ENCODE measurements around the gene ABTB1.
A peak's percentile ranks its signal among the peaks of the same experiment; 100 is the strongest.

Gene ABTB1

DNA sequence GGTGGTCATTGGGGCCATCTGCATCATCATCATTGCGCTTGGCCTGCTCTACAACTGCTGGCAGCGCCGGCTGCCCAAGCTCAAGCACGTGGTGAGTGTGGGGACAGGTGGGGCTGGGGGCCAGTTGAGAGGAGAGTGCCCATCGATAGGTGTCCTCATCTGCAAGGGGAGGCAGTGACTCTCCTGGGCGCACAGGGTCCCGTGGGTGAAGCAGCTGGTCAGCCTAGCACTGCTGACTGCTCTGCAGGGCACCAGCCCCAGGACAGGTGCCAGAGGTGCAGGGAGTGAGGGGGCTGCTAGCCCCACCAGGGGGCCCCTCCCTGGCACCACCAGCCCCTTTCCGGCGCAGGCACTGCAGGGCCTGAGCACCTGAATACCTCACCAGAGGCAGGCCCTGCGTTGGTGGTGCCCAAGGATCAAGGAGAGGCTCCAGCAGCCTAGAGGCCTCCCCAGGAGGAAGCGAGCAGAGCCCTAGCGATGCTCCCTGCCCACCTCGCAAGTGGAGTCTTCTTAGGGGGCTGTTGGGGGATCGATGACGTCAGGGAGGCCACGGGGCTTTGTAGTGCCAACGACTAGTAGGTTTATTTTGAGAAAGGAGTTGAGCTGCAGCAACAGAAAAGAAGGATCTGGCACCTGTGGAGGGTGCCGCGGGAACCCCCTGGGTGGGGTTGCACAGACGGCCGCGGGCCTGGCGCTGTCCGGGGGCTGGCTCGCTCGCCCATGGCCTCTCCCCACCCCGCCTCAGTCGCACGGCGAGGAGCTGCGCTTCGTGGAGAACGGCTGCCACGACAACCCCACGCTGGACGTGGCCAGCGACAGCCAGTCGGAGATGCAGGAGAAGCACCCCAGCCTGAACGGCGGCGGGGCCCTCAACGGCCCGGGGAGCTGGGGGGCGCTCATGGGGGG, 976 bp upstream of the ABTB1 start:
- Mint-ChIP-seq H3K27ac (peak overlapping the region; percentile 97), H3K4me3 (peak overlapping the region; percentile 92), H3K36me3 (peaks cover 6% of the 10 kb centered on the region), H3K9me3 (no peaks in the 10 kb centered on the region), H3K4me1 (peaks cover 31% of the 10 kb centered on the region), H3K27me3 (peaks cover 7% of the 10 kb centered on the region)
- CTCF ChIA-PET: interaction anchor here (0.8 to 1.7 kb wide), 3 partner anchors 21 to 97 kb away, joined by 3 to 4 read pairs (median 3); no protein-coding TSS in a partner anchor
- peak; percentile 57 for DNase-seq

DNA sequence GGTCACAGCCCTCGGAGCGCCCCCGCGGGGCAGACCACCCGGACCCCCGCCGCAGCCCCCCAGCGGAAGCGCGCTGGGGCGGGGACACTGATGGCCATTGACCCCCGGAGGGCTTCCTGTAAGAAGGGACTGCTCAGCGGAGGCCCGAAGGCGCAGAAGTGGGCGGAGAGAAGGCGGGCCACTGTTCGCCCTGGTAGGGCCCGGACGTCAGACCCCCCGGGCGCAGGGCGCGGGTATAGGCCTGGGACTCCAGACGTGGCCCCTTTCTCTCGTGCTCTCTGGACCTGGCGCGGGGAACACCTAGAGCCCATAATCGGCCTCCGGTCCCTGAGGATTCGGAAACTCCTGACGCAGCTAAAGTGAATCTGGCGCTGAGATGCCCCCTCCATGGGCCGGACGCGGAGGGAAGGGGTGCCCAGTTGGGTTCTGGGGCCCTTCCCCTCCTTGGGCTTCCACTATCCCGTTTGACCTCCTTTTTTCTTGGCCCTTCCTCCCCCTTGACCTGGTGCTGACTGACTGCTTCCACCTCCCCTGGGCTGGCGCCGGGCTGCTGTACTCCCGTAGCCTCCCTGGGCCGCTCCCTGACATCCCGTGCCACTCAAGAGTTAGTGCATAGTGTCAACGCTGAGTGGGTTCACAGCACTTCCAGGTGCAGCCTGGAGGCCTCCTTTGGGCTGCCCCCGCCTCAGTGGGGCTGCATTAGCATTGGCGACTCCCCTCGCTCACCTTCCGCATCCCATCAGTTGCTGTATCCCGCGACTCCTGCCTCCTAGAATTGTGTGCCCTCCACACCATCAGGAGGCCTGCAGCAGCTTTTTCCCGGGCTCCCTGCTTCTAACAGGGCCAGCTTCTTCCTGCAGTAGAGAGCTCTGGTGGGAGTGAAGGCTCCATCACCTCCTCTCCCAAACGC, 694 bp downstream of the ABTB1 start:
- Mint-ChIP-seq H3K27me3 (no peaks in the 10 kb centered on the region), H3K36me3 (peaks cover 6% of the 10 kb centered on the region), H3K27ac (peak overlapping the region; percentile 89), H3K4me1 (peaks cover 31% of the 10 kb centered on the region), H3K4me3 (peak overlapping the region; percentile 86), H3K9me3 (no peaks in the 10 kb centered on the region)
- CTCF ChIA-PET: interaction anchor here (1.7 kb wide), 1 partner anchor 21 kb away, joined by 4 read pairs; no protein-coding TSS in a partner anchor
- peak; percentile 80 for DNase-seq

DNA sequence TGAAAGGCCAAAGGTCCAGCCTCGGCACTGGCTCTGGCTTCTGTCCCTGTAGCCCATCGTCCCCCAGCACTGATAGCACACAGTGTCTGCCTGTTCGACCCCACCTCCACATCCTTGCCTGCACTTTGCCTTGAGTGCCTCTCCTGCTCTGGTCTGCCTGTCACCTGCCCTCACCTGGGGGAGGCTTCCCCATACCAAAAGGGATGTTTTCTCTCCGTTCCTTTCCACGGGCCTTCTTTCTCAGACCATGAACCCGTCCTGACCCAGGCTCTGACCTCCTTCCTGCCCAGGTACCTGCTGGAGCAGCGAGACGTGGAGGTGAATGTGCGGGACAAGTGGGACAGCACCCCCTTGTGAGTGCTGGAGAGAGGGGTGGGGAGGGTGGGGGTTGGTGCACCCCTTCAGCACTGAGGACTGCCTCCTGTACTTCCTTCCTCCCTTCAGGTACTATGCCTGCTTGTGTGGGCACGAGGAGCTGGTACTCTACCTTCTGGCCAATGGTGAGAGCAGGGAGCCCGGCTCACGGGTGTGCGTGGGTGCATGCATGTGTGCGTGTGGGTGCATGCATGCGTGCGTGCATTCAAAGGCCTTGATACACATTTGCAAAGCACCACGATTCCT, 1.5 kb downstream of the ABTB1 start:
- peak overlapping the region; percentile 86 for H3K4me3 Mint-ChIP-seq
- H3K27ac Mint-ChIP-seq: peak overlapping the region; percentile 89

DNA sequence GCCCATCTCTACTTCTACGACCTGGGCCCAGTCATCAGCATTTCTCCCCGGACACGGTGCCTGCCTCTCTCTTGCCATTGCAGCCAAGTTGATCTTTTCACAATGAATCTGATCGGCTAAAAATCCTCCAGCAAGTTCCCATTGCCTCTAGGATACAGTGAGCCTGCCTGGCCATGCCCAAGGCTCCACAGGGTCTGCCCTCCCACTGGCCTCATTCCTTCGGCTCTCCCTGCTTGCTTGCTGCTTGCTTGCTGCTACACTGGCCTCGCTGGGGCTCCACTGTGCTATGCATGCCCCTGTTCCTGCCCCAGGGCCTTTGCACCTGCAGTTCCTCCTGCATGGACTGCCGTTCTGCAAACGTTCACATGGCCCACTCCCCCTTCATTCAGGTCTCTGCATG, 2.0 kb downstream of the ABTB1 start:
- CTCF ChIA-PET: no interaction called here
- Mint-ChIP-seq H3K4me1 (peaks cover 31% of the 10 kb centered on the region), H3K9me3 (no peaks in the 10 kb centered on the region), H3K27ac (peak overlapping the region; percentile 64), H3K4me3 (peak overlapping the region; percentile 86), H3K27me3 (no peaks in the 10 kb centered on the region), H3K36me3 (peaks cover 8% of the 10 kb centered on the region)
- no peak for DNase-seq

More for the DNA sequence above, 1.5 kb downstream of the ABTB1 start:
- Mint-ChIP-seq H3K27me3 (no peaks in the 10 kb centered on the region), H3K9me3 (no peaks in the 10 kb centered on the region), H3K4me1 (peaks cover 31% of the 10 kb centered on the region), H3K36me3 (peaks cover 8% of the 10 kb centered on the region)
- DNase-seq: no peak
- CTCF ChIA-PET: no interaction called here

DNA sequence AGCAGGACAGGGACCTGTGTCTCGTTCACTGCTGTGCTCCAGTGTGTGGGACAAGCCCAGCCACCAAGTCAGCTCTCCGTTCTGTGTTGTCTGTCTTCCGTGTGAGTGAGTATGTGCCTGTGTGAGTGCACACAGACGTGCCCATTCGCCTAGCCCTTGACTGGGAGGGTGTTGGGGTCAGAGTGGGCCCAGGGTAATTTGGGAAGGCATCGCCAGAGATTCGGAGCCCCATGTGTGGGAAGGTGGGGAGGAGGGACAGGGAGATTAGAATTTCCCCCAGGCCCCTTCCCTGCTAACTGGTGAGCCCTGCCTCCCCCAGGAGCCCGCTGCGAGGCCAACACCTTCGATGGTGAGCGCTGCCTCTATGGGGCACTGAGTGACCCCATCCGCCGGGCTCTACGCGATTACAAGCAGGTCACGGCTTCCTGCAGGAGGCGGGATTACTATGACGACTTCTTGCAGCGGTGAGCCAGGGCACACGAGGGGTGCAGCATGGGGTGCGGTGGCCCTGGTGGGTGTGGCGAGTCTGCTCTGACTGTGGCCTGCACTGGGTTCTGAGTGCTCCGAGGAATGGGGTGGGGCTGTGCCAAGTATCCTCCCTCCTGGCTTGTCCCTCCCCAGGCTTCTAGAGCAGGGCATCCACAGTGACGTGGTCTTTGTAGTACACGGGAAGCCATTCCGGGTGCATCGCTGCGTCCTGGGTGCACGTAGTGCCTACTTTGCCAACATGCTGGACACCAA, 3.1 kb downstream of the ABTB1 start:
- Mint-ChIP-seq H3K27me3 (no peaks in the 10 kb centered on the region), H3K4me3 (no peak overlapping the region), H3K4me1 (peaks cover 31% of the 10 kb centered on the region), H3K36me3 (peaks cover 8% of the 10 kb centered on the region), H3K9me3 (no peaks in the 10 kb centered on the region), H3K27ac (no peak overlapping the region)
- CTCF ChIA-PET: no interaction called here
- DNase-seq: no peak

DNA sequence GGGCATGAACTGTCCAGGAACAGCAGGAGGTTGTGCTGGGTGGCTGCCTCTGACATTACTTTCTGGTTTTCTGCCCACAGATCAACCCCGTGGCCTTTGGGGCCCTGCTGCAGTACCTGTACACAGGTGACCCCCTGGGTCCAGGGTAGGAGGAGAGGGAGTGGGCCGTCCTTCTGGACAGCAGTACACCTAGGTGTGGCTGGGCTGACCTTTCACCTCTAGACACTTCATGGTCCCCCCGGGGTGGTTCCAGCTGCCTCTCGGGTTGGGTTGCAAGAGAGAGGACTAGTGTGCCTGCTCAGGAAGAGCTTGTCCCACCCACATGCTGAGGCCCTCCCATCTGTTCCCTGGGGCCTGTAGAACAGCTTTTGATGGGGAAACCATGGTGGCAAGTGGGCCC, 3.7 kb downstream of the ABTB1 start:
- Mint-ChIP-seq H3K4me3 (no peak overlapping the region), H3K4me1 (peaks cover 27% of the 10 kb centered on the region), H3K27ac (no peak overlapping the region), H3K36me3 (peaks cover 8% of the 10 kb centered on the region), H3K27me3 (no peaks in the 10 kb centered on the region), H3K9me3 (no peaks in the 10 kb centered on the region)
- DNase-seq: no peak
- CTCF ChIA-PET: interaction anchor here (0.6 kb wide), 1 partner anchor 18 kb away, joined by 3 read pairs; no protein-coding TSS in a partner anchor

DNA sequence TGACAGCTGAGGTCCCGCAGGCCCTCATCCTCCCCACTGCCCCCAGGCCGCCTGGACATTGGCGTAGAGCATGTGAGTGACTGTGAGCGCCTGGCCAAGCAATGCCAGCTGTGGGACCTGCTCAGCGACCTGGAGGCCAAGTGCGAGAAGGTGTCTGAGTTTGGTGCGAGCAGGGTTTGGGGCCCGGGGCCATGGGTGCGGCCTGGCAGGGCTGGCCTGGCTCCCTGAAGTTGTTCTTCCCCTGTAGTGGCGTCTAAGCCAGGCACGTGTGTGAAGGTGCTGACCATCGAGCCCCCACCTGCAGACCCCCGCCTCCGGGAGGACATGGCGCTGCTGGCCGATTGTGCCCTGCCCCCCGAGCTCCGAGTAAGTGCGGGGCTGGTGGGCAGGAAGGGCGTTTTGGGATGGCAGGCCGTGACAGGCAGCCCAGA, 4.2 kb downstream of the ABTB1 start:
- Mint-ChIP-seq H3K27ac (no peak overlapping the region), H3K4me3 (no peak overlapping the region), H3K36me3 (peaks cover 6% of the 10 kb centered on the region), H3K27me3 (no peaks in the 10 kb centered on the region), H3K4me1 (peaks cover 25% of the 10 kb centered on the region), H3K9me3 (no peaks in the 10 kb centered on the region)
- no peak for DNase-seq
- CTCF ChIA-PET: interaction anchor here (0.6 kb wide), 1 partner anchor 17 kb away, joined by 3 read pairs; no protein-coding TSS in a partner anchor

DNA sequence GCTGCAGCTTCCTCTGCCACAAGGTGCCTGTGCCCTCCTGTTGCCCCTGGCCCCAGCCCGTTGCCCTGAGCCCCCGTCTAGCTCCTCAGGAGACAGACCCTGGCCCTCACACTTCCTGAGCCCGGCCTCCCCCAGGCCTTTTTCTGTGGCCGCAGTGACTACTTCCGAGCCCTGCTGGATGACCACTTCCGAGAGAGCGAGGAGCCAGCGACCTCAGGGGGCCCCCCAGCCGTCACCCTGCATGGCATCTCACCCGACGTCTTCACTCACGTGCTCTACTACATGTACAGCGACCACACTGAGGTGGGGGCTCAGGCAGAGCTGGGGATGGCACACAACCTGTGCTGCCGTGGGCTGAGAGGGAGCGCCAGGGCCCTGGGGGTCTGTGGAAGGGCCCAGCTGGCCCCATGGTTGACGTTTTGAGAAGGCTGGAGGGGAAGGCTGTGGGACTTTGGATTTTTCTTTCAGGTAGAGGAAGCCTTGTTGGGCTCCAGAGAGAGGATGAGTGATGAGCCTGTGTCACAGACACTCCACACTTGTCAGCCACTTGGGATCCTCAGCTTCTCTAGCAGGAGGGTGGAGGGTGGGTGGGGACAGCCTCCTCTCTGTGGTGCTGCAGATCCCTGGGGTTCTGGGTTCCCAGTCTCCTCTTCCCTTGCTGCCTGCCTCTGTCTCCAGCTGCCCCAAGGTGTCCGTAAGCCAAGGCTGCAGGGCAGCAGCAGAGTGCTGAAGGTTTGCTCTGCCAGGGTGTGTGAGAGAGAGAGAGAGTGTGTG, 5.0 kb downstream of the ABTB1 start:
- no peak for DNase-seq
- no peaks in the 10 kb centered on the region for H3K9me3 Mint-ChIP-seq
- no peaks in the 10 kb centered on the region for H3K27me3 Mint-ChIP-seq
- H3K36me3 Mint-ChIP-seq: peaks cover 6% of the 10 kb centered on the region
- no peak overlapping the region for H3K4me3 Mint-ChIP-seq
- H3K4me1 Mint-ChIP-seq: peaks cover 25% of the 10 kb centered on the region
- CTCF ChIA-PET: no interaction called here
- no peak overlapping the region for H3K27ac Mint-ChIP-seq

DNA sequence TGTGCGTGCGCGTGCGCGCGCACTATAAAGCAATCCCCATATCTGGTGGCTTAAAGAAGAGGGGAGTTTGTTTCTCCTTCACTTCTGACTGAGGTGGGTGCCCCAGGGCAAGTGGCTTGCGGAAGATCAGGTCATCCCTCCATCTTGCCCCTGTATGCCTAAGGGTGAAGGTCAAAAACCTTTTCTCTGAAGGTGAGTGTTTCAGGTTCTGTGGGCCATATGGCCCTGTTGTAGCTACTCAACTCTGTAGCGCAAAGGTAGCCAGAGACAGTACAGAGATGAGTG, 5.5 kb downstream of the ABTB1 start:
- Mint-ChIP-seq H3K27ac (no peak overlapping the region), H3K36me3 (peaks cover 6% of the 10 kb centered on the region), H3K4me1 (peaks cover 25% of the 10 kb centered on the region), H3K27me3 (no peaks in the 10 kb centered on the region), H3K4me3 (no peak overlapping the region), H3K9me3 (no peaks in the 10 kb centered on the region)
- DNase-seq: no peak
- CTCF ChIA-PET: interaction anchor here (0.8 kb wide), 1 partner anchor 19 kb away, joined by 3 read pairs; no protein-coding TSS in a partner anchor

DNA sequence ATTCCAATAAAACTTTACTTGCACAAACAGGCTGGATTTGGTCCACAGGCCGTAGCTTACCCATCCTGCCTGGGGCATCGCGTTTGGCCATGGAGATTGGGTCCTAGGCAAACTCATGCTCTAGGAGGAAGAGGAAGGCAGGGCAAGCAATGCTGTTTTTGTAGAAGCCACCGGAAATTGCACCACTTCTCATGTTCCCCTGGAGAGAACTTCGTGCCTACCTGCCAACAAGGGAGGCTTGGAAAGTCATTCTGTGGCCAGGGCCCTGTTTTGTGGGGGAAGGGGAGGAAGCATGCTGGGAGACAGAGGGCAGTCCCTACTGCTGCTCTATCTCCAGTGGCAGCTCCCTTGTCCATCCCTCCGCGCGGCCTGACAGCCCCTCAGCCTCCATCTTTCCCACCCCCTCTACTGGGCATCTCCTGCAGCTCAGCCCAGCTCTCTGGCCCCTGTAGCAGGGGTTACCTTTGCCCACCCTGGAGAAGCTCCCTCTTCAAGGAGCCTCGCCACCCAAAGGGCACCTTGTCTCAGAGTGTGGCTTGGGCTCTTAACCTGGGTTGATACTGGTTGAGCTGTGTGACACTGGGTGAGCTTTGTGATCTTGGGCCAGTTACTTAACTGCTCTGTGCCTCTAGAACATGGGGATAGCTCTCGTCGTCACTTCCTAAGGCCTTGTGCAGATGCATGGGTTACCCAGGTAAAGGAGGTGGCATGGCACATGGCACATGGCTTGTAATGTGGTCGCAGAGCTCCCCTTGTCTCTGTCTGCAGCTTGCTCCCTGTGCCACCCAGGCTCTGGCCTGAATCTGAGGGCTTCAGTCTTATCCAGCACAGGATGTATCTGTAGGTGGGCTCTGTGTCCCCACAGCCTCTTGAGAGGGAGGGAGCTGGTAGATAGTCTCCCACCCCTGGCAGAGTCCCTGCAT, 6.1 kb downstream of the ABTB1 start:
- DNase-seq: no peak
- Mint-ChIP-seq H3K27ac (no peak overlapping the region), H3K27me3 (peaks cover 4% of the 10 kb centered on the region), H3K4me3 (no peak overlapping the region), H3K4me1 (peaks cover 23% of the 10 kb centered on the region), H3K36me3 (peaks cover 6% of the 10 kb centered on the region), H3K9me3 (no peaks in the 10 kb centered on the region)
- CTCF ChIA-PET: interaction anchor here (0.8 to 1.2 kb wide), 2 partner anchors 15 to 19 kb away, joined by 3 read pairs; no protein-coding TSS in a partner anchor

DNA sequence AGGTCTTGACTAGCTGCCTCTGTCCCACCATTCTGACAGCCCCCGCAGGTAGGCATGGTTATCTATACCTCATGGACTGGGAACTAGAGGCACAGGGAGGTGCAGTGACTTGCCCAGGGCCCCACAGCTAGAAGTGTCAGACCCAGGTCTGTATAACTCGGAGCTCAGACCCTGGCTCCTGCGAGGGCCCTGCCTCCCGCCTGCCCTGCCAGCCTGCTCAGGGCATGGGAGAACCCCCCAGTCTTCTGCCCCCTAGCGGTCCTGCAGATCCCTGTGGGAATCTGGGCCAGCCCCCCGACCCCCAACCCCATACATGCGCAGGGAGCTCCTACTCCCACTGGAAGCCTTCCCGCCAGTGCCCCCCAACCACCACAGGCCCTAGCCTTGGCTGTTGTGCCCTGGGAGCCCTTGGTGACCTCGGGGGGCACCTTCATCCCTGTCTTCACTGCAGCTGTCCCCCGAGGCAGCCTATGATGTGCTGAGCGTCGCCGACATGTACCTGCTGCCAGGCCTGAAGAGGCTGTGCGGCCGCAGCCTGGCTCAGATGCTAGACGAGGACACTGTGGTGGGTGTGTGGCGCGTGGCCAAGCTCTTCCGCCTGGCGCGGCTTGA, 6.9 kb downstream of the ABTB1 start:
- H3K4me3 Mint-ChIP-seq: no peak overlapping the region
- no peaks in the 10 kb centered on the region for H3K9me3 Mint-ChIP-seq
- no peak for DNase-seq
- H3K4me1 Mint-ChIP-seq: peaks cover 15% of the 10 kb centered on the region
- CTCF ChIA-PET: interaction anchor here (1.2 kb wide), 1 partner anchor 15 kb away, joined by 3 read pairs; no protein-coding TSS in a partner anchor
- H3K27me3 Mint-ChIP-seq: peaks cover 5% of the 10 kb centered on the region
- no peak overlapping the region for H3K27ac Mint-ChIP-seq
- H3K36me3 Mint-ChIP-seq: peaks cover 6% of the 10 kb centered on the region
